IMR-90 (cell line): Measurements from ENCODE around the gene LUZP2. TPM values are rescaled to one million over a fixed set of nuclear protein-coding genes. Genes with fewer than 3 reads are reported as not detected.

Experiments
- ATAC-seq: fragments of 200-7000 bp; cut with Tn5 transposase; 2 replicates; pipeline ENCODE4 v1.9.1; 2020; ENCODE audit warnings: low read depth, mild to moderate bottlenecking, moderate library complexity
- BruUV-seq: library from RNA; stranded (reverse); fragments of 400-500 nt; replicated peaks from 2 replicates; lab custom pipeline; 2021; lab: Mats Ljungman, UMichigan
- CTCF ChIA-PET: fragments of 300-600 bp; formaldehyde crosslinking; extraction: SDS; loops from one replicate; lab custom pipeline; 2021; ENCODE audit warnings: antibody characterized with exemption; lab: Yijun Ruan, JAX
- POLR2A ChIA-PET: fragments of 300-600 bp; sonication (Branson Sonifier 250); formaldehyde crosslinking; loops from one replicate; lab custom pipeline; 2022; ENCODE audit warnings: antibody characterized with exemption; ENCODE audit not compliant: unreplicated experiment; lab: Charles Lee
- DNase-seq: peaks from one replicate; pipeline ENCODE4 v3.0.0; 2013
- H2AFZ ChIP-seq: replicated peaks from 2 replicates; pipeline ENCODE3; 2013; ENCODE audit warnings: low read length, mild to moderate bottlenecking; ENCODE audit not compliant: poor library complexity
- H2AK5ac ChIP-seq: 2 replicates; pipeline ENCODE4 v1.6.1; 2013; ENCODE audit warnings: low read depth, low read length, inconsistent platforms
- H2AK9ac ChIP-seq: replicated peaks from 2 replicates; pipeline ENCODE3; 2013; ENCODE audit warnings: mild to moderate bottlenecking, low read depth, low read length, moderate library complexity; ENCODE audit not compliant: poor library complexity
- H2BK120ac ChIP-seq: 2 replicates; pipeline ENCODE4 v1.6.1; 2013; ENCODE audit warnings: low read depth, low read length, inconsistent platforms
- H2BK15ac ChIP-seq: 3 replicates; pipeline ENCODE4 v1.6.1; 2013; ENCODE audit warnings: low read depth, low read length, inconsistent platforms
- H2BK20ac ChIP-seq: 2 replicates; pipeline ENCODE4 v1.6.1; 2013; ENCODE audit warnings: low read depth, mild to moderate bottlenecking, inconsistent platforms, low read length, moderate library complexity
- H2BK5ac ChIP-seq: 2 replicates; pipeline ENCODE4 v1.6.1; 2013; ENCODE audit warnings: mild to moderate bottlenecking, low read depth, low read length, inconsistent platforms; ENCODE audit not compliant: poor library complexity, severe bottlenecking
- H3K14ac ChIP-seq: replicated peaks from 2 replicates; pipeline ENCODE4 v1.6.1; 2013; ENCODE audit warnings: low read depth, low read length, inconsistent platforms
- H3K18ac ChIP-seq: 2 replicates; pipeline ENCODE4 v1.6.1; 2013; ENCODE audit warnings: low read depth, low read length, control low read depth
- H3K23ac ChIP-seq: 2 replicates; pipeline ENCODE4 v1.6.1; 2013; ENCODE audit warnings: low read depth, low read length, inconsistent platforms
- H3K27ac ChIP-seq: 2 replicates; pipeline ENCODE4 v1.5.1; 2013; ENCODE audit warnings: mild to moderate bottlenecking, control low read depth, low read length; ENCODE audit not compliant: insufficient read depth
- H3K27me3 ChIP-seq: 2 replicates; pipeline ENCODE4 v1.6.1; 2013; ENCODE audit warnings: low read length; ENCODE audit not compliant: control insufficient read depth, insufficient read depth
- H3K36me3 ChIP-seq: 2 replicates; pipeline ENCODE4 v1.6.1; 2013; ENCODE audit warnings: low read length, mixed read lengths; ENCODE audit not compliant: control insufficient read depth, insufficient read depth
- H3K4ac ChIP-seq: 2 replicates; pipeline ENCODE4 v1.6.1; 2013; ENCODE audit warnings: low read depth, low read length, inconsistent platforms
- H3K4me1 ChIP-seq: 2 replicates; pipeline ENCODE4 v1.6.1; 2013; ENCODE audit warnings: low read length, mixed read lengths; ENCODE audit not compliant: control insufficient read depth, insufficient read depth
- H3K4me2 ChIP-seq: 2 replicates; pipeline ENCODE4 v1.6.1; 2013; ENCODE audit warnings: low read depth, mild to moderate bottlenecking, control low read depth, low read length, moderate library complexity
- H3K4me3 ChIP-seq: 2 replicates; pipeline ENCODE4 v1.5.1; 2013; ENCODE audit warnings: low read depth, mild to moderate bottlenecking, control low read depth, low read length, moderate library complexity; ENCODE audit not compliant: insufficient read depth
- H3K56ac ChIP-seq: 2 replicates; pipeline ENCODE4 v1.6.1; 2013; ENCODE audit warnings: low read length, inconsistent platforms; ENCODE audit not compliant: insufficient read depth; ENCODE audit errors: extremely low read depth
- H3K79me1 ChIP-seq, 2 experiments: 2 replicates each; pipeline ENCODE4 v1.6.1; 2013; ENCODE audit warnings: low read length in 2 of 2, inconsistent platforms in 1 of 2, low read depth in 1 of 2
- H3K9ac ChIP-seq: 2 replicates; pipeline ENCODE4 v1.6.1; 2013; ENCODE audit warnings: low read depth, low read length, control low read depth
- H3K9me1 ChIP-seq: 2 replicates; pipeline ENCODE4 v1.6.1; 2013; ENCODE audit warnings: low read length, inconsistent platforms; ENCODE audit not compliant: insufficient read depth
- H3K9me3 ChIP-seq: 2 replicates; pipeline ENCODE4 v1.6.1; 2013; ENCODE audit warnings: low read length; ENCODE audit not compliant: control insufficient read depth, insufficient read depth
- H4K20me1 ChIP-seq: 2 replicates; pipeline ENCODE4 v1.6.1; 2013; ENCODE audit warnings: low read length, inconsistent platforms; ENCODE audit not compliant: insufficient read depth
- H4K5ac ChIP-seq: 2 replicates; pipeline ENCODE4 v1.6.1; 2013; ENCODE audit warnings: mild to moderate bottlenecking, low read depth, low read length, control low read depth
- H4K8ac ChIP-seq, 2 experiments: 2 replicates each; pipeline ENCODE4 v1.6.1; 2013; ENCODE audit warnings: low read depth in 2 of 2, low read length in 2 of 2, control low read depth in 1 of 2, inconsistent platforms in 1 of 2
- H4K91ac ChIP-seq: 2 replicates; pipeline ENCODE4 v1.6.1; 2013; ENCODE audit warnings: low read depth, low read length, inconsistent platforms; ENCODE audit not compliant: insufficient read depth
- BHLHE40 ChIP-seq: fragments of 150-350 bp; IDR thresholded peaks from 2 replicates; pipeline ENCODE4 v1.6.1; 2016; ENCODE audit warnings: mild to moderate bottlenecking, low read depth, low read length
- CEBPB ChIP-seq: IDR thresholded peaks from 2 replicates; pipeline ENCODE4 v1.6.1; 2012; ENCODE audit warnings: low read depth, low read length, improper control_type of control experiment
- CHD1 ChIP-seq: IDR thresholded peaks from 2 replicates; pipeline ENCODE4 v1.6.1; 2012; ENCODE audit warnings: low read depth, low read length, improper control_type of control experiment
- FOS ChIP-seq: fragments of 150-350 bp; IDR thresholded peaks from 2 replicates; pipeline ENCODE4 v1.6.1; 2016; ENCODE audit warnings: low read depth, low read length
- MAFK ChIP-seq: IDR thresholded peaks from 2 replicates; pipeline ENCODE4 v1.6.1; 2012; ENCODE audit warnings: low read depth, low read length, improper control_type of control experiment
- MAZ ChIP-seq: IDR thresholded peaks from 2 replicates; pipeline ENCODE4 v1.6.1; 2012; ENCODE audit warnings: low read depth, mild to moderate bottlenecking, low read length, improper control_type of control experiment, moderate library complexity, borderline replicate concordance
- MXI1 ChIP-seq: IDR thresholded peaks from 2 replicates; pipeline ENCODE4 v1.6.1; 2012; ENCODE audit warnings: low read depth, mild to moderate bottlenecking, low read length, moderate library complexity, borderline replicate concordance
- NFE2L2 ChIP-seq: fragments of 150-350 bp; IDR thresholded peaks from 2 replicates; pipeline ENCODE4 v1.6.1; 2016; ENCODE audit warnings: low read depth, mild to moderate bottlenecking, low read length
- POLR2A ChIP-seq: IDR thresholded peaks from 2 replicates; pipeline ENCODE4 v1.6.1; 2012; ENCODE audit warnings: mild to moderate bottlenecking, low read depth, low read length
- RAD21 ChIP-seq: IDR thresholded peaks from 2 replicates; pipeline ENCODE4 v1.6.1; 2012; ENCODE audit warnings: low read length, improper control_type of control experiment
- RCOR1 ChIP-seq: IDR thresholded peaks from 2 replicates; pipeline ENCODE4 v1.6.1; 2012; ENCODE audit warnings: mild to moderate bottlenecking, low read length, improper control_type of control experiment; ENCODE audit not compliant: insufficient replicate concordance
- RFX5 ChIP-seq: IDR thresholded peaks from 2 replicates; pipeline ENCODE4 v1.8.0; 2012; ENCODE audit warnings: low read depth, mild to moderate bottlenecking, low read length, moderate library complexity
- SMC3 ChIP-seq: fragments of 150-350 bp; IDR thresholded peaks from 2 replicates; pipeline ENCODE4 v1.6.1; 2016; ENCODE audit warnings: low read depth, mild to moderate bottlenecking, antibody characterized with exemption, low read length, moderate library complexity
- WGBS, 2 experiments: methylation state at CpG; one replicate each; pipeline versions ENCODE4 v1.1.5 to v1.1.7; 2013; ENCODE audit warnings: missing lambda C conversion rate in 2 of 2; ENCODE audit not compliant: insufficient read length in 1 of 2; ENCODE audit errors: extremely low coverage in 2 of 2; 5-methylcytosine and 5-hydroxymethylcytosine counted together
- dilution Hi-C: fragments of 300-500 bp; cut with HindIII; formaldehyde crosslinking; loops from one replicate; pipeline ENCODE4 v1.14.3; 2018; ENCODE audit warnings: low sequenced_read_pairs; ENCODE audit not compliant: unreplicated experiment
- in situ Hi-C: fragments of 300-500 bp; cut with MboI; formaldehyde crosslinking; loops from 3 replicates; pipeline ENCODE4 v1.14.3; 2019; ENCODE audit warnings: low sequenced_read_pairs, inconsistent platforms, mixed read lengths
- intact Hi-C: fragments of 100-400 bp; cut with micrococcal nuclease; formaldehyde crosslinking; loops from 2 replicates; pipeline ENCODE4 v1.10.0; 2022
- polyA plus RNA-seq, 3 experiments: library from polyadenylated mRNA; depleted of rRNA; stranded (reverse); fragments of >200 nt; gene quantifications; 2 replicates each; pipeline ENCODE4 v1.2.3, GENCODE V29; 2012; ENCODE audit warnings: low replicate concordance in 1 of 3
- total RNA-seq: library from RNA; depleted of rRNA; stranded (reverse); fragments of >200 nt; gene quantifications from 2 replicates; pipeline ENCODE4 v1.2.3, GENCODE V29; 2012
- TF ChIP-seq, protein P1 (sequence below): conservative IDR thresholded peaks from 2 replicates; pipeline ENCODE4 v1.5.1; 2012; ENCODE audit warnings: mild to moderate bottlenecking, low read depth, low read length, improper control_type of control experiment
- TF ChIP-seq, protein P2 (sequence below): fragments of 150-350 bp; IDR thresholded peaks from 2 replicates; pipeline ENCODE4 v1.6.1; 2017; ENCODE audit warnings: mild to moderate bottlenecking, antibody characterized with exemption, low read length, low read depth
- TF ChIP-seq, protein P3 (sequence below): fragments of 150-350 bp; IDR thresholded peaks from 2 replicates; pipeline ENCODE4 v1.6.1; 2016; ENCODE audit warnings: low read depth, mild to moderate bottlenecking, low read length, moderate library complexity, borderline replicate concordance

The LUZP2 gene
- total and polyA plus RNA-seq, 2 of the 4 experiments (the other 2 are of a cell fraction), result 0.89 to 2.0 TPM

DNA sequence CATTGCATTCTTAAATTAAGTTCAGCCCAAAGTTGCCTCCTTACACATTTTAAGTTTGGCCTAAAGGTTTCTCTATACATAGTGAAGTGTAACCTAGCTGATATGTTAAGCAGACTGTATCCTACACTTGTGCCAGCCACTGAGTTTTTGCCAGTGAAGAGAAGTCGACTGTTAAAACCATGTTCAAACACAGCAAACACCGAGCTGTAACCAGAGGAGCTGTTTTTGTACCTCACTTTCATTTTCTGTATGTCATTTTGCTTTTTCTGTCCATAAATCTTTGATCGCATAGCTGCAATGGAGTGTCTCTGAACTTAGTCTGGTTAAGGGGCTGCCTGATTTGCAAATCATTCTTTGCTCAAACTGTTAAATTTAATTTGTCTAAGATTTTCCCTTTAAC lies 403.7 kb downstream of the LUZP2 start:
- no peak overlapping the region for H2BK20ac ChIP-seq
- H3K14ac ChIP-seq, result no peak overlapping the region
- H3K56ac ChIP-seq, result no peak overlapping the region
- no peak overlapping the region for H4K5ac ChIP-seq
- H3K9me1 ChIP-seq, result no peaks in the 10 kb centered on the region
- no peak overlapping the region for H2AFZ ChIP-seq
- peak overlapping the region; percentile 72; the same call in 1 of the 2 replicates for H3K4me2 ChIP-seq
- H3K4ac ChIP-seq, result no peak overlapping the region
- no peak overlapping the region for H4K91ac ChIP-seq
- BruUV-seq, result no TSS peak
- no peaks in the 10 kb centered on the region for H3K36me3 ChIP-seq
- H3K18ac ChIP-seq, result no peak overlapping the region
- POLR2A ChIA-PET, result no interaction called here
- intact Hi-C loops, result no loop called here
- H2AK5ac ChIP-seq, result no peak overlapping the region
- H2BK15ac ChIP-seq, result no peak overlapping the region
- TF ChIP-seq MXI1 (no peak), POLR2A (no peak), SMC3 (no peak), RCOR1 (no peak), FOS (no peak), BHLHE40 (no peak), CHD1 (no peak), RAD21 (no peak), MAFK (no peak), RFX5 (no peak), MAZ (no peak), CEBPB (no peak), NFE2L2 (no peak)
- TF ChIP-seq, protein P1, sequence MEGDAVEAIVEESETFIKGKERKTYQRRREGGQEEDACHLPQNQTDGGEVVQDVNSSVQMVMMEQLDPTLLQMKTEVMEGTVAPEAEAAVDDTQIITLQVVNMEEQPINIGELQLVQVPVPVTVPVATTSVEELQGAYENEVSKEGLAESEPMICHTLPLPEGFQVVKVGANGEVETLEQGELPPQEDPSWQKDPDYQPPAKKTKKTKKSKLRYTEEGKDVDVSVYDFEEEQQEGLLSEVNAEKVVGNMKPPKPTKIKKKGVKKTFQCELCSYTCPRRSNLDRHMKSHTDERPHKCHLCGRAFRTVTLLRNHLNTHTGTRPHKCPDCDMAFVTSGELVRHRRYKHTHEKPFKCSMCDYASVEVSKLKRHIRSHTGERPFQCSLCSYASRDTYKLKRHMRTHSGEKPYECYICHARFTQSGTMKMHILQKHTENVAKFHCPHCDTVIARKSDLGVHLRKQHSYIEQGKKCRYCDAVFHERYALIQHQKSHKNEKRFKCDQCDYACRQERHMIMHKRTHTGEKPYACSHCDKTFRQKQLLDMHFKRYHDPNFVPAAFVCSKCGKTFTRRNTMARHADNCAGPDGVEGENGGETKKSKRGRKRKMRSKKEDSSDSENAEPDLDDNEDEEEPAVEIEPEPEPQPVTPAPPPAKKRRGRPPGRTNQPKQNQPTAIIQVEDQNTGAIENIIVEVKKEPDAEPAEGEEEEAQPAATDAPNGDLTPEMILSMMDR, result no peak
- TF ChIP-seq, protein P2, sequence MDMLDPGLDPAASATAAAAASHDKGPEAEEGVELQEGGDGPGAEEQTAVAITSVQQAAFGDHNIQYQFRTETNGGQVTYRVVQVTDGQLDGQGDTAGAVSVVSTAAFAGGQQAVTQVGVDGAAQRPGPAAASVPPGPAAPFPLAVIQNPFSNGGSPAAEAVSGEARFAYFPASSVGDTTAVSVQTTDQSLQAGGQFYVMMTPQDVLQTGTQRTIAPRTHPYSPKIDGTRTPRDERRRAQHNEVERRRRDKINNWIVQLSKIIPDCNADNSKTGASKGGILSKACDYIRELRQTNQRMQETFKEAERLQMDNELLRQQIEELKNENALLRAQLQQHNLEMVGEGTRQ, result no peak
- TF ChIP-seq, protein P3, sequence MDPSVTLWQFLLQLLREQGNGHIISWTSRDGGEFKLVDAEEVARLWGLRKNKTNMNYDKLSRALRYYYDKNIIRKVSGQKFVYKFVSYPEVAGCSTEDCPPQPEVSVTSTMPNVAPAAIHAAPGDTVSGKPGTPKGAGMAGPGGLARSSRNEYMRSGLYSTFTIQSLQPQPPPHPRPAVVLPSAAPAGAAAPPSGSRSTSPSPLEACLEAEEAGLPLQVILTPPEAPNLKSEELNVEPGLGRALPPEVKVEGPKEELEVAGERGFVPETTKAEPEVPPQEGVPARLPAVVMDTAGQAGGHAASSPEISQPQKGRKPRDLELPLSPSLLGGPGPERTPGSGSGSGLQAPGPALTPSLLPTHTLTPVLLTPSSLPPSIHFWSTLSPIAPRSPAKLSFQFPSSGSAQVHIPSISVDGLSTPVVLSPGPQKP, result no peak
- no peaks in the 10 kb centered on the region for H3K79me1 ChIP-seq
- no peak overlapping the region for H3K9ac ChIP-seq
- H4K8ac ChIP-seq, result no peak overlapping the region
- H3K4me3 ChIP-seq, result peak overlapping the region; percentile 7; the same call in 1 of the 2 replicates
- no peaks in the 10 kb centered on the region for H3K4me1 ChIP-seq
- ATAC-seq (peak; percentile 42), DNase-seq (peak; percentile 0)
- in situ Hi-C loops, result no loop called here
- no peak overlapping the region for H2BK5ac ChIP-seq
- dilution Hi-C loops, result no loop called here
- no peak overlapping the region for H2BK120ac ChIP-seq
- no peaks in the 10 kb centered on the region for H4K20me1 ChIP-seq
- no peaks in the 10 kb centered on the region for H3K9me3 ChIP-seq
- no peaks in the 10 kb centered on the region for H3K27me3 ChIP-seq
- CTCF ChIA-PET, result no interaction called here
- 20% methylated on average over 1 of the region's 3 CpGs; no CpG with 5 or more reads in 1 of the 2 experiments for WGBS, 2 experiments
- no peak overlapping the region for H3K23ac ChIP-seq
- no peak overlapping the region for H2AK9ac ChIP-seq
- H3K27ac ChIP-seq, result no peak overlapping the region
